ENCODE data around the gene IGF2R. TPM values are rescaled to one million over a fixed set of nuclear protein-coding genes. Genes with fewer than 3 reads are reported as not detected.
A peak's percentile ranks its signal among the peaks of the same experiment; 100 is the strongest.
"Not testable (repeated sequence)": the region's sequence is repeated elsewhere in the genome, so short reads cannot be mapped to it uniquely, and the experiment has no call there.

IGF2R gene
- total RNA-seq, 8 experiments from 2014 or later, result 18.4 to 124 (median 53.5) TPM

GRCh38 chr6:160134779-160135547 lies 166.1 kb downstream of the IGF2R start:
- ATAC-seq (replicated peaks in 6 of 8), result peak in 1 of 8 experiments; percentile 33
- Histone ChIP-seq H3K4me3 (no peak overlapping the region), H3K27ac (no peak overlapping the region), H3K4me1 (replicated peaks in 1 of 2) (peaks cover 12 to 15% of the 10 kb centered on the region in 2 donors)
- WGBS, 10 experiments, result 40 to 100% (median 63%) methylated on average over 1 to 3 of the region's 6 CpGs; no CpG with 5 or more reads in 6 of the 10 experiments
- in situ Hi-C loops (cut with MboI; ENCODE audit: low pct_unique_long_range_greater_than_20kb in 2 of 9, low sequenced_read_pairs in 9 of 9, unreplicated experiment in 9 of 9), result loop anchor here in 3 of 9 experiments (25.0 kb wide), 1 partner anchor 327 kb away; no protein-coding TSS in a partner anchor

- in situ Hi-C loops (cut with MboI; ENCODE audit: low pct_unique_long_range_greater_than_20kb in 2 of 9, low sequenced_read_pairs in 9 of 9, unreplicated experiment in 9 of 9), result loop anchor here in 3 of 9 experiments (25.0 kb wide), 1 partner anchor 326 kb away; no protein-coding TSS in a partner anchor
- H3K27ac ChIP-seq, result peak overlapping the region in 1 of 2 donors; percentile 60
- ATAC-seq (replicated peaks in 6 of 8), result peak in 4 of 8 experiments; percentile 16 to 66 (median 63)
- WGBS, 10 experiments, result 27 to 90% (median 62%) methylated on average over 2 to 14 of the region's 21 CpGs; no CpG with 5 or more reads in 2 of the 10 experiments
- H3K4me3 ChIP-seq, result no peak overlapping the region
- H3K4me1 ChIP-seq (replicated peaks in 1 of 2), result peaks cover 12 to 15% of the 10 kb centered on the region in 2 donors
Measured at GRCh38 chr6:160135907-160136655, 167.2 kb downstream of the IGF2R start.

- H3K4me3 ChIP-seq, result no peak overlapping the region
- WGBS, 10 experiments, result 66 to 100% (median 71%) methylated on average over 1 to 5 of the region's 12 CpGs; no CpG with 5 or more reads in 1 of the 10 experiments
- peaks cover 12% of the 10 kb centered on the region in 2 donors for H3K4me1 ChIP-seq (replicated peaks in 1 of 2)
- peak in 2 of 8 experiments; percentile 21 to 32 for ATAC-seq (replicated peaks in 6 of 8)
- H3K27ac ChIP-seq, result no peak overlapping the region
- in situ Hi-C loops (cut with MboI; ENCODE audit: low pct_unique_long_range_greater_than_20kb in 2 of 9, low sequenced_read_pairs in 9 of 9, unreplicated experiment in 9 of 9), result loop anchor here in 3 of 9 experiments (25.0 kb wide), 1 partner anchor 325 kb away; no protein-coding TSS in a partner anchor
Measured at GRCh38 chr6:160137130-160137988, 168.5 kb downstream of the IGF2R start.

- Histone ChIP-seq H3K4me1 (replicated peaks in 1 of 2) (peaks cover 12% of the 10 kb centered on the region in 2 donors), H3K27ac (no peak overlapping the region), H3K4me3 (no peak overlapping the region)
- WGBS, 10 experiments, result 0 to 100% (median 62%) methylated on average over 1 to 6 of the region's 8 CpGs; no CpG with 5 or more reads in 1 of the 10 experiments
- ATAC-seq (replicated peaks in 6 of 8), result peak in 3 of 8 experiments; percentile 25 to 40 (median 31)
- in situ Hi-C loops (cut with MboI; ENCODE audit: low pct_unique_long_range_greater_than_20kb in 2 of 9, low sequenced_read_pairs in 9 of 9, unreplicated experiment in 9 of 9), result loop anchor here in 3 of 9 experiments (25.0 kb wide), 1 partner anchor 324 kb away; no protein-coding TSS in a partner anchor
Measured at GRCh38 chr6:160137989-160138835, 169.3 kb downstream of the IGF2R start.

DNA sequence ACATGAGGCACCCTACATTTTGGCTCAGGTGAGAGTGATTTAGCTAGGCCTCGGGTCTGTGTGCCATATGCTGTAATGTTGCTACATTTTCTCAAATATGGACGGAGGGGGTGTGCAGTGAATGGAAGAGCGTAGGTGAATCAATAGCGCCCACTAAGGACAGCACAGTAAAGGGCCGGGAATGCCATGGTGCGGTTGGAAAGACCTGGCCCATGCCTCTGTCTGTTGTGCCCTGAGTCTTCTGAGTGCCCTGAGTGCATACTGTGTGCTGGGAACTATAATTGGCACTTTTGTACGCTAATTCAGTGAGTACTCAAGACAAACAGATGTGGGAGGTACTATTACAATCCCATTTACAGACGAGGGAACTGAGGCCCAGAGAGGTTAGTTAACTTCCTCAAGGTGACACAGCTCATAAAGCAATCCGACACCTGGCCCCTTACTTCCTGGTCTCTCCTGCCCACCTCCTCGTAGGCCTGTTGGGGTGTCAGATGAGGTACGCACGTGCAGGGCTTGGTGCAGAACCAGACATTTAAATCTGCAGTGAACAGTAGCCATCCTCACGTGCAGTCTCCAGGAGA lies 170.0 kb downstream of the IGF2R start:
- 68 to 100% (median 89%) methylated on average over 1 to 8 of the region's 13 CpGs; no CpG with 5 or more reads in 1 of the 10 experiments for WGBS, 10 experiments
- ATAC-seq (replicated peaks in 6 of 8), result no peak
- in situ Hi-C loops (cut with MboI; ENCODE audit: low pct_unique_long_range_greater_than_20kb in 2 of 9, low sequenced_read_pairs in 9 of 9, unreplicated experiment in 9 of 9), result loop anchor here in 3 of 9 experiments (25.0 kb wide), 1 partner anchor 323 kb away; no protein-coding TSS in a partner anchor
- no peak overlapping the region for H3K27ac ChIP-seq
- H3K4me1 ChIP-seq (replicated peaks in 1 of 2), result peaks cover 12% of the 10 kb centered on the region in 2 donors
- no peak overlapping the region for H3K4me3 ChIP-seq

- peaks cover 12% of the 10 kb centered on the region in 2 donors for H3K4me1 ChIP-seq (replicated peaks in 1 of 2)
- 14 to 100% (median 85%) methylated on average over 1 to 9 of the region's 12 CpGs for WGBS, 10 experiments
- peak; percentile 40 to 71 (median 64) for ATAC-seq (replicated peaks in 6 of 8)
- no peak overlapping the region for H3K4me3 ChIP-seq
- no peak overlapping the region for H3K27ac ChIP-seq
- in situ Hi-C loops (cut with MboI; ENCODE audit: low pct_unique_long_range_greater_than_20kb in 2 of 9, low sequenced_read_pairs in 9 of 9, unreplicated experiment in 9 of 9), result loop anchor here in 3 of 9 experiments (25.0 kb wide), 1 partner anchor 323 kb away; no protein-coding TSS in a partner anchor
Measured at GRCh38 chr6:160139420-160139851, 170.6 kb downstream of the IGF2R start.

DNA sequence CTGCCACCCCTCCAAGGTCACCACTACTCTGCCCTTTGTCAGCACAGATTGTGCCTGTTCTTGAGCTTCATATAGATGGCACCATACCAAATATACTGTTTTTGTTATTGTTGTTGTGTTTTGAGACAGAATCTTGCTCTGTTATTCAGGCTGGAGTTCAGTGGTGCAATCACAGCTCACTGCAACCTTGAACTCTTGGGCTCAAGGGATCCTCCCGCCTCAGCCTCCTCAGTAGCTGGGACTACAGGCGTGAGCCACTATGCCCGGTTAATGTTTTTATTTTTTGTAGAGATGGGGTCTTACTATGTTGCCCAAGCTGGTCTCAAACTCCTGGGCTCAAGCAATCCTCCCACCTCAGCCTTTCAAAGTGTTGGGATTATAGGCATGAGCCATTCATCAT lies 171.6 kb downstream of the IGF2R start:
- not testable (repeated sequence) for H3K27ac ChIP-seq; ATAC-seq (replicated peaks in 6 of 8); H3K4me3 ChIP-seq
- H3K4me1 ChIP-seq (replicated peaks in 1 of 2), result peaks cover 8 to 10% of the 10 kb centered on the region in 2 donors
- in situ Hi-C loops (cut with MboI; ENCODE audit: low pct_unique_long_range_greater_than_20kb in 2 of 9, low sequenced_read_pairs in 9 of 9, unreplicated experiment in 9 of 9), result loop anchor here in 3 of 9 experiments (25.0 kb wide), 1 partner anchor 322 kb away; no protein-coding TSS in a partner anchor
- WGBS, 10 experiments, result 94 to 100% (median 95%) methylated on average over 3 of the region's 3 CpGs; no CpG with 5 or more reads in 7 of the 10 experiments

- H3K27ac ChIP-seq, result no peak overlapping the region
- H3K4me3 ChIP-seq, result no peak overlapping the region
- ATAC-seq (replicated peaks in 6 of 8), result peak in 3 of 8 experiments; percentile 30 to 77 (median 60)
- 24 to 92% (median 77%) methylated on average over 2 to 5 of the region's 5 CpGs; no CpG with 5 or more reads in 1 of the 10 experiments for WGBS, 10 experiments
- H3K4me1 ChIP-seq (replicated peaks in 1 of 2), result peaks cover 1 to 4% of the 10 kb centered on the region in 2 donors
- in situ Hi-C loops (cut with MboI; ENCODE audit: low pct_unique_long_range_greater_than_20kb in 2 of 9, low sequenced_read_pairs in 9 of 9, unreplicated experiment in 9 of 9), result loop anchor here in 3 of 9 experiments (25.0 kb wide), 1 partner anchor 321 kb away; no protein-coding TSS in a partner anchor
Measured at GRCh38 chr6:160141001-160141726, 172.3 kb downstream of the IGF2R start.

DNA sequence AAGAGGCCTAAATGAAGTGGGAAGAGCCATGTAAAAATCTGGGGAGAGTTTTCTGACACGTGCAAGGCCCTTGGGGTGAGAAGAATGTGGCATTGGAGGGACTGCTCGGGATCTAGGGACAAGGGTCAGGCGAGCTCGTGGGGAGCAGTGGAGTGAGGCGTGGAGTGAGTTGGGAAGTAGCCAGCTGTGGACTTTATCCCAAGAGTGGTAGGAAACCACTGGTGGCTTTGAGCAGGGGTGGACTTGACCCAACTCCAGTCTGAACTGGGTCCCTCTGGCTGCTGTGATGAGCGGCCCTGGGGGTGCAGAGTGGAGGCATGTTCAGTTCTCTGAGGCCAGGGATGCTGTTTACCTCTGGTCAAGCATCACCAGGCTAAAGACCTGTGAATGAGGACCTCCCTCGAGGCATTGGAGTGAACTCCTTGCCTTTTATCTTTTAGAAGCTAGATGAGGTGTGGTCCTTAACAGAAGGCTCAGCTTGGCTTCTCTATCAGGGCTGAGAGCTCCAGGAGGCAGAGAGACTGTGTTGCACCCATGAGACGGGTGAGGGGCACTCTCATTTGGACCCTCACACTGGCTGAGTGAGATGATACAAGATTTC lies 173.3 kb downstream of the IGF2R start:
- in situ Hi-C loops (cut with MboI; ENCODE audit: low pct_unique_long_range_greater_than_20kb in 2 of 9, low sequenced_read_pairs in 9 of 9, unreplicated experiment in 9 of 9), result loop anchor here in 3 of 9 experiments (25.0 kb wide), 1 partner anchor 320 kb away; no protein-coding TSS in a partner anchor
- WGBS, 10 experiments, result 70 to 100% (median 88%) methylated on average over 2 to 6 of the region's 8 CpGs; no CpG with 5 or more reads in 5 of the 10 experiments
- Histone ChIP-seq H3K4me3 (no peak overlapping the region), H3K4me1 (replicated peaks in 1 of 2) (no peaks in the 10 kb centered on the region), H3K27ac (no peak overlapping the region)
- no peak for ATAC-seq (replicated peaks in 6 of 8)

- 70 to 100% (median 92%) methylated on average over 1 to 6 of the region's 6 CpGs for WGBS, 10 experiments
- ATAC-seq (replicated peaks in 6 of 8), result no peak
- Histone ChIP-seq H3K4me3 (no peak overlapping the region), H3K27ac (no peak overlapping the region), H3K4me1 (replicated peaks in 1 of 2) (no peaks in the 10 kb centered on the region)
- in situ Hi-C loops (cut with MboI; ENCODE audit: low pct_unique_long_range_greater_than_20kb in 2 of 9, low sequenced_read_pairs in 9 of 9, unreplicated experiment in 9 of 9), result loop anchor here in 3 of 9 experiments (25.0 kb wide), 1 partner anchor 316 kb away; no protein-coding TSS in a partner anchor
Measured at GRCh38 chr6:160146454-160147145, 177.7 kb downstream of the IGF2R start.
